ENCODE measurements around the gene DUSP12.

- TF ChIP-seq CTCF (IDR thresholded peaks at IDR 0.05; ENCODE audit: low read depth, low read length) = no peak
- TF ChIP-seq EZH2phosphoT487 (IDR thresholded peaks at IDR 0.05; ENCODE audit: low read depth) = no peak
These were observed 21.0 kb upstream of the DUSP12 start for GRCh38 chr1:161728376-161729226.
